GM18499 (cell line): ENCODE data around the gene CNNM3.
"Not testable (repeated sequence)": the region's sequence is repeated elsewhere in the genome, so short reads cannot be mapped to it uniquely, and the experiment has no call there.

ENCODE experiments used
- ATAC-seq: cut with Tn5 transposase; IDR thresholded peaks from one replicate; pipeline ENCODE4 v1.9.1; 2021; ENCODE audit warnings: moderate number of reproducible peaks; ENCODE audit not compliant: insufficient read depth, unreplicated experiment

CNNM3 gene

GRCh38 chr2:96816127-96816835, at the start of gene CNNM3:
Gene CNNM3, plus strand, starts transcription at chr2:96816268. Its CDS starts 10 bp downstream, at chr2:96816278.
- peak; percentile 76 for ATAC-seq

DNA sequence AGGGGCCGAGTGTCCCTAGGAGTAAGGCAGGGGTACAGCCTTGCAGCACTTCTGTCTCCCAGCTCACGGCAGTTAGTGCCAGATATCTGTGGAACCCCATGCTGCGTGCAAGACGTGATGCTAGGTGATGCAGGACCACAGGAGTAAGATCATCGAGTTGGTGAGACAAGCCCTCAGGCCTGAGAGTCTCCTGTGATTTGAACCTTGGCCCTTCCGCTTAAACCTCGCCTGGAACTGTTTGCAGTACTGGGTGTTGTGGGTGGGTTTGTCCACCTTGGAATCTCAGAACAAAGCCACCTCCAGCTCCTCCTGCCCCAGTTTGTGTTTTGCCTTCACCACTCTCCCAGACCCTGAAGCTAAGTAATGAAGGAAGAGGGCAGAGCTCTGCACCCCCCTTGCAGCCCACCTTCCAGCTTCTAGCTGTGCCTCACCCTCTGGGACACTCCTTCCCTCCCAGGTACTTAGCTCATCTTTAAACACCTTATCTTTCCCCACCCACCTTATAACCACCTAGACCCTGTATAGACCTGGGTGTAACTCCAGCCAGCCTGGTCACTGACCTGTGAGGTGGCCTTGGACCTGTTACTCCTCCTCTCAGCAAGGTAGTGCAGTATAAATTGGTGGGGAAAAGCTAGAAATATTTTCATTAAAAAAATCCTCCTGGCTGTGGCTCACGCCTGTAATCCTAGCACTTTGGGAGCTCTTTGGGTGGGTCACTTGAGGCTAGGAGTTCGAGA, 48.8 kb upstream of the CNNM3 start:
- ATAC-seq, result no peak

GRCh38 chr2:96768083-96768561, 47.9 kb upstream of the CNNM3 start:
- no peak for ATAC-seq

GRCh38 chr2:96769814-96770213, 46.3 kb upstream of the CNNM3 start:
- no peak for ATAC-seq

- no peak for ATAC-seq
Measured at GRCh38 chr2:96770442-96771202, 45.4 kb upstream of the CNNM3 start.

DNA sequence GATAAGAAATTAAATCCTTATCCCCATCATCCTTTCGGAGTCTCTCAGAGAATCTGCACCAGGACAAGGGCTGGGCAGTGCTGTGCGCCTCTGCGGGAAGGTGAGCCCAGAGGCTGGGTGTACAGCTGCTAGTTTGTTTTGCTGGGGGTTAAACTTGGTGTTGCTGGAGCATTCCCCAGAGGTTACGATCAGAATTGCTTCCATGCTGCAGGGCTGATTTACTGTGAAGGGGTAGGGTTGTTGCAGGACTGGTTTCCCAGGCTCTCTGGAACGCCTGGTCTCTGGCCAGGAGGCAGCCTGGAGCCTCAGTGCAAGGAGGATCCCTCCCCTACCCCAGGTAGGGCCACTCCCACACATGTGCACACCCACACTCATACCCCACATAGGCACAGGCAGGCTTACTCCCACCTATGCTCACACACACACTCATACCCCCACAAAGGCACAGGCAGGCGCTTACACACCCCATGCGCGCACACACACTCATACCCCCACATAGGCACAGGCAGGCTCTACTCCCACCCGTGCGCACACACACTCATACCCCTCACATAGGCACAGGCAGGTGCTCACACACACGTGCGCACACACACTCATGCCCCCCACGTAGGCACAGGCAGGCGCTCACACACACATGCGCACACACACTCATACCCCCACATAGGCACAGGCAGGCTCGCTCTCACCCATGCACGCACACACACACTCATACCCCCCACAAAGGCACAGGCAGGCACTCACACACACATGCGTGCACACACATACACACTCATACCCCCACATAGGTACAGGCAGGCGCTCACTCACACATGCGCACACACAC, 44.1 kb upstream of the CNNM3 start:
- ATAC-seq, result no peak

- ATAC-seq, result no peak
Measured at GRCh38 chr2:96772903-96773671, 43.0 kb upstream of the CNNM3 start.

GRCh38 chr2:96773922-96774321, 42.1 kb upstream of the CNNM3 start:
- ATAC-seq, result no peak

DNA sequence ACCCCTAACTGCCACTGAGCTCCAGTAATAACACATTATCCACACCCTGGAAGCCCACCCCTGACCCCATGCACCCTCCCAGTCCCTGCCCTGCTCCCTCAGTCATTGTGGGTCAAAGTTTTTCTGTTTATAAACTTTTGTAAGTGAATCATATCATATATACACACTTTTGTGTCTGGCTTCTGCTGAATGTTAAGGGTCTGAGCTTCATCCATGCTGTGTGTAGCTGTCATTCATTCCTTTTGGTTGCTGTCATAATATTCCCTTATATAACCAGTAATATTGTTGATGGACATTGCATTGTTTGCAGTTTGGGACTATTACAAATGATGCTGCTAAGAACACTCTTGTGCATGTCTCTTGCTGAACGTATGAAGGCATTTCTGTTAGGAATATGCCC, 40.9 kb upstream of the CNNM3 start:
- ATAC-seq, result no peak

DNA sequence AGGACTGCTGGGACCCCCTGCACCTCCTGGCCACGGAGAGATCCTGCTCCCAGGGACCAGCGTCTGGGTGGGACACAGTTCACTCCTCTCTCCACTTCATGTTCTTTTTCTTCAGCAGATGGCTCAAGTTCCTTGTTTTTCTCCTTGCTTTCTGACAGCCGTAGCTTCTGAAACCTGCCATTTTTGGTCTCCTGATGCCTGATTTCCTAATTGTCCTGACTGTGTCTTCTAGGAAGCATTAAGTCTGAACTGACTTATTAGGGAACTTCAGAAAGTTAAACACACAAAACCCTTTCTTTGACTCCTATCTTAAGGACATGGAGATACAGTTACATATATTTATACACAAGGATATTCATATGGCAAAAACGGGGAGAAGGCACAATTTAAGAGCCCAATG, 32.7 kb upstream of the CNNM3 start:
- ATAC-seq, result no peak

GRCh38 chr2:96787411-96787810, 28.7 kb upstream of the CNNM3 start:
- no peak for ATAC-seq

DNA sequence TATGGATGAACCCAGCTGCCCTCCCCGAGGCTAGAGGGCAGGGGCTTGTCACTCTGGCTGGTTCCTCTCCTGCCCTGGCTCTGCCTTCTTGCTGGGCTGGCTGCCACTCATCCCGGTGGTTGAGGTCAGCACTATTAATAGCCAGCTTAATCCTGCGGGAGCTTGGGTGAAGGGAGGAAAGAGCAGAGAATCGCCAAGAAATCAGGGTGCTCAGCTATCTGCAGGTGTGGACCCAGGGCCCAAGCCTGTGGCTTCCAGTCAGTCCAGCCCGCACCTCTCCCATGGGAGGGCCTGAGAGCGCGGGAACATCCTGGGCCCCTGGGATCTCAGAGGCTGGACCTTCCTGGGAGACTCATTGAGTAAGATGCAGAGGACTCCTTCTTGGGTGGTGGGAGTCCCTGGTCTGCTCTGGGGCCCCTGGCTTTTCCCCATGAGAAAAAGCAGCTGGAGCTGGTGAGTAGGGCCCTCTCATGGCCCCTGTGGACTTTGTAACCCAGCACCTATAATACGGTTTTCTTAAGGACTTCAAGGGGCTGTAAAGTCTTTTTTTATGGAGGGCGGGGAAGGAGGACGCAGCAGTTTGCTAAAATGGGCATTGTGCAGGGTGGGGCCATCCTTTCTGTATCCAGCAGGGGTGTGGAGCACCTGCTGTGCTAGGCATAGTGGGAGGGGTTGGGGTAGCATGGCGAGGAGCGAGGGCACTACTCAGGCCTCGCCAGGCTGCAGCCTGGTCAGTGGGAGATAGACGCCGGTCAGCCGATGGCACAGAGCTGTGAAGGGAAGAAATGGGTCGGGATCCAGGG, 27.4 kb upstream of the CNNM3 start:
- no peak for ATAC-seq

DNA sequence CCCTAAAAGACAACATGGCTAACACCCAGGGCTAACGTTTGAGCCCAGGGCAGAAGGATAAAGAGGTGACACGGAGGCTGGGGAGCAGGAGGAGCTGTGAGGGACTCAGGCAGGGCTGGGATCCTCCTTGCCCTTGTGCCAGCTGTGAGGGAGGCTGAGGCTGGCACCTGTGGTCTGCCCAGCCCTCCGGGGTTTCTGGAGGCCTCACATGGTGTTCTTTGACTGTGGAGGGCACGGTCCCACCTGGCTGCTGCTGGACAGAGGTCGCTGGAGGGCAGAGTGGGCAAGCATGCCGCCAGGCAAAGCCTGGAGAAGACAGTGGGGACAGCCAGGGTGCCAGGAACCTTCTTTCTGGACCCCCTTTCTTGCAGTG, 26.8 kb upstream of the CNNM3 start:
- ATAC-seq, result no peak

DNA sequence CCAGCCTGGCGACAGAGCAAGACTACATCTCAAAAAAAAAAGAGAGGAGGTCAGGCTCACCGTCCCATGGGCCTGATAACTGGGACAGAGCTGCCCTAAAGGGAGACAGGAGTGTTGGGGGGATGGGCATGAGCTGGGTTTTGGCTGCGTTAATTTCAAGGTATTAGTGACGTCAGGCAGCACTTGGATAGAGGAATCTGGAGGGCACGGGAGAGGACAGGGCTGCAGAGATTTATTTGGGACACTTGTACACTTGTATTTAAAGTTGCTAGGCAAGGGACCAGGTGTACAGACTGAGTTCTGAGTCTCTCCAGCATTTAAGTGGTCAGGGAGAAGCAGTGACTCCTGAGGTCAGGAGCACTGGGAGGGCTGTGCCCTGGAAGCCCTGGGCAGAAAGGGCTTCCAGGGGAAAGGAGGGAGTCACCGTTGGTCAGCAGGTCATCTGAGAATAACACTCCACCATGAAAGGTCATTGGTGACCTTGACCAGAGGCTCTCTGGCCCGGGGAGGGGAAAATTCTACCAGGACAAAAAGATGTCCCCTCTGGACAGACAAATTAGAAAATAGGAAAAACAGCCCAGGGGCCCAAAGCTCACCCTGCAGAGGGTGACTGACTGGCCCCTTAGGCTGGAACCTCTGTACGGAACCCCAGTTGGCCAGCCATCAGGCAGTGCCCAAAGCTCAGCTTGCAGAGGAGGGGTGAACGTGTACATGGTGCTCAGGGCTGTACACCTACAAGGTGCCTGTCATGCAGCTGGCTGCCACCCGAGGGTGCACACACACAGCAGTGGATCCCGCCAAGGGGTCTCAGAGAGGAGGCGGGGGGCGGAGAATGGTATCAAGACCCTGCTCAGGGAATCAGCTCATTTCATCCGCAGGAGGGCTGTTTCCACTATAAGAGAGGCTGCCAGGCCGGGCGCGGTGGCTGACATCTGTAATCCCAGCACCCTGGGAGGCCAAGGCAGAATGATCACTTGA, 23.0 kb upstream of the CNNM3 start:
- ATAC-seq, result no peak

- no peak for ATAC-seq
Measured at GRCh38 chr2:96795076-96795475, 21.0 kb upstream of the CNNM3 start.

- ATAC-seq, result not testable (repeated sequence)
Measured at GRCh38 chr2:96796497-96796896, 19.6 kb upstream of the CNNM3 start.

DNA sequence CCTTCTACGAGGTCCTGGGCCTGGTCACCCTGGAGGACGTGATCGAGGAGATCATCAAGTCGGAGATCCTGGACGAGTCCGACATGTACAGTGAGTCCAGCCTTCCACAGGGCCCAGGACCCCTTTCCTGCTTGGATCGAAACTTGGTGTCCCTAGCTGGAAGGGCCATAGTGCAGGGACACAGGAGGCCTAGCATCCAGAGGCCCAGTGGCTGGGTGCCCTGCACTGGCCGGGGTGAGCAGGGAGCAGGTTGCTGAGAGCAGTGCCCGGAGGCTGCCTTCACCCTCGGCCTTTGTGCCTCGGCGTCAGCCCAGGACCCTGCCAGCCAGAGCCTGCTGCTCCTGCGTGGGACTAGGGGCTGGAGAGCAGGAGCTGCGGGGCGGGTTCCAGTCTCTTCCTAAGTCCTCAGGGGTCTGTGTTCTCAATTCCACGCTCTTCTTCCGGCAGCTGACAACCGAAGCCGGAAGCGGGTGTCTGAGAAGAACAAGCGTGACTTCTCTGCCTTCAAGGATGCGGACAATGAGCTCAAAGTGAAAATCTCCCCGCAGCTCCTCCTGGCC, 18.9 kb upstream of the CNNM3 start:
- ATAC-seq, result no peak
